HFF-Myc (cell line): ENCODE measurements around the gene SLC2A13.

ENCODE experiments used
- DNase-seq: peaks from one replicate; pipeline ENCODE4 v3.0.0-alpha.2; 2011; ENCODE audit warnings: low read depth; ENCODE audit errors: extremely low read depth
- H3K4me3 ChIP-seq: replicated peaks from 2 replicates; pipeline ENCODE4 v1.5.1; 2011; ENCODE audit warnings: low read depth, mild to moderate bottlenecking, control low read depth, low read length
- CTCF ChIP-seq: IDR thresholded peaks from 2 replicates; pipeline ENCODE4 v1.5.1; 2012; ENCODE audit warnings: mild to moderate bottlenecking, low read depth, low read length, control low read depth; ENCODE audit errors: missing control alignments

The SLC2A13 gene

GRCh38 chr12:39966721-39967120, 139.2 kb downstream of the SLC2A13 start:
- DNase-seq: no peak
- no peak overlapping the region for H3K4me3 ChIP-seq
- TF ChIP-seq CTCF: no peak

GRCh38 chr12:39966256-39966655, 139.6 kb downstream of the SLC2A13 start:
- no peak for TF ChIP-seq CTCF

GRCh38 chr12:39959467-39959866, 146.4 kb downstream of the SLC2A13 start:
- DNase-seq: no peak
- TF ChIP-seq CTCF: no peak
- no peak overlapping the region for H3K4me3 ChIP-seq

More at GRCh38 chr12:39966256-39966655, 139.6 kb downstream of the SLC2A13 start:
- H3K4me3 ChIP-seq: no peak overlapping the region
- no peak for DNase-seq

GRCh38 chr12:39959031-39959430, 146.8 kb downstream of the SLC2A13 start:
- no peak overlapping the region for H3K4me3 ChIP-seq
- no peak for DNase-seq
- TF ChIP-seq CTCF: no peak

GRCh38 chr12:39958377-39958776, 147.5 kb downstream of the SLC2A13 start:
- no peak overlapping the region for H3K4me3 ChIP-seq
- peak; percentile 22 for TF ChIP-seq CTCF
- no peak for DNase-seq

GRCh38 chr12:39956725-39957124, 149.2 kb downstream of the SLC2A13 start:
- no peak for DNase-seq
- no peak overlapping the region for H3K4me3 ChIP-seq
- no peak for TF ChIP-seq CTCF

GRCh38 chr12:39946361-39947280, 159.3 kb downstream of the SLC2A13 start:
- no peak for TF ChIP-seq CTCF
- DNase-seq: no peak

More at GRCh38 chr12:39946361-39947280, 159.3 kb downstream of the SLC2A13 start:
- H3K4me3 ChIP-seq: no peak overlapping the region
